ENCODE data around the gene HGS. TPM values are rescaled to one million over a fixed set of nuclear protein-coding genes. Genes with fewer than 3 reads are reported as not detected.

Gene HGS, protein sequence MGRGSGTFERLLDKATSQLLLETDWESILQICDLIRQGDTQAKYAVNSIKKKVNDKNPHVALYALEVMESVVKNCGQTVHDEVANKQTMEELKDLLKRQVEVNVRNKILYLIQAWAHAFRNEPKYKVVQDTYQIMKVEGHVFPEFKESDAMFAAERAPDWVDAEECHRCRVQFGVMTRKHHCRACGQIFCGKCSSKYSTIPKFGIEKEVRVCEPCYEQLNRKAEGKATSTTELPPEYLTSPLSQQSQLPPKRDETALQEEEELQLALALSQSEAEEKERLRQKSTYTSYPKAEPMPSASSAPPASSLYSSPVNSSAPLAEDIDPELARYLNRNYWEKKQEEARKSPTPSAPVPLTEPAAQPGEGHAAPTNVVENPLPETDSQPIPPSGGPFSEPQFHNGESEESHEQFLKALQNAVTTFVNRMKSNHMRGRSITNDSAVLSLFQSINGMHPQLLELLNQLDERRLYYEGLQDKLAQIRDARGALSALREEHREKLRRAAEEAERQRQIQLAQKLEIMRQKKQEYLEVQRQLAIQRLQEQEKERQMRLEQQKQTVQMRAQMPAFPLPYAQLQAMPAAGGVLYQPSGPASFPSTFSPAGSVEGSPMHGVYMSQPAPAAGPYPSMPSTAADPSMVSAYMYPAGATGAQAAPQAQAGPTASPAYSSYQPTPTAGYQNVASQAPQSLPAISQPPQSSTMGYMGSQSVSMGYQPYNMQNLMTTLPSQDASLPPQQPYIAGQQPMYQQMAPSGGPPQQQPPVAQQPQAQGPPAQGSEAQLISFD
- total RNA-seq = 100 to 1,000 TPM in 3 of 4 donors, 10 to 100 TPM in 1; 91.0 to 181 (median 107) TPM

GRCh38 chr17:81683584-81684441 is at the start of gene HGS, which contains the start of gene ARL16:
Gene HGS (plus strand): TSS chr17:81684011. CDS start chr17:81684067, 56 bp downstream.
Gene ARL16 (minus strand): TSS chr17:81683797. CDS start chr17:81683753, 44 bp downstream.
- 0% methylated on average over 2 of the region's 112 CpGs for WGBS
- peak; percentile 98 to 99 for DNase-seq (ENCODE audit: low spot score in 2 of 2)
- H3K27ac ChIP-seq = peak within 1 kb of the TSS; percentile 93
- no peaks in the 10 kb centered on the region for H3K9me3 ChIP-seq
- TF ChIP-seq EP300 (IDR thresholded peaks at IDR 0.05) (no peak), CTCF (IDR thresholded peaks at IDR 0.05) (no peak), POLR2AphosphoS5 (IDR thresholded peaks at IDR 0.05) (peak in 2 of 3 donors; percentile 82 to 88), POLR2A (IDR thresholded peaks at IDR 0.05) (peak in 1 of 2 donors; percentile 70)
- H3K27me3 ChIP-seq = no peaks in the 10 kb centered on the region
- H3K4me1 ChIP-seq = peaks cover 41% of the 10 kb centered on the region
- H3K36me3 ChIP-seq = peaks cover 35% of the 10 kb centered on the region
- H3K4me3 ChIP-seq = peak within 1 kb of the TSS; percentile 70

- Histone ChIP-seq H3K4me3 (peak overlapping the region; percentile 98), H3K27ac (no peak overlapping the region)
Measured at GRCh38 chr17:81635431-81635830, 48.4 kb upstream of the HGS start.

DNA sequence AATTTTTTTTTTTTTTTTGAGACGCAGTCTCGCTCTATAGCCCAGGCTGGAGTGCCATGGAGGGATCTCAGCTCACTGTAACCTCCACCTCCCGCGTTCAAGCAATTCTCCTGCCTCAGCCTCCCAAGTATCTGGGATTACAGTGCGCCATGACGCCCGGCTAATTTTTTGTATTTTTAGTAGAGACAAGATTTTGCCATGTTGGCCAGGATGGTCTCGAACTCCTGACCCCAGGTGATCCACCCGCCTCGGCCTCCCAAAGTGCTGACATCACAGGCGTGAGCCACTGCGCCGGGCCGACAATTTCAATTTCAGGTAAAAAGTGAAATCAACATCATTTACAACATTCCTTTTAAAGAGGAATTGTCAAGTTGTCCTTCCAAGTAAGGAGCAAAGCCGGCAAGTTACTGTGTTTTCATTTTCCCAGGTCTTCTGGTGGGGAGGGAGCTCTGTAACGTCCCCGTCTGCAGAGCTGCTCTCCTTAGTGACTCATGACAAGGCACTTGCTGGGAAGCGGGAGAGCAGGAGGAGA is 47.8 kb upstream of the HGS start:
- Histone ChIP-seq H3K27me3 (no peaks in the 10 kb centered on the region), H3K4me3 (peak overlapping the region; percentile 98), H3K27ac (peak overlapping the region; percentile 97), H3K36me3 (no peaks in the 10 kb centered on the region), H3K4me1 (peaks cover 35% of the 10 kb centered on the region), H3K9me3 (no peaks in the 10 kb centered on the region)
- WGBS = 32% methylated on average over 18 of the region's 18 CpGs
- no peak for DNase-seq (ENCODE audit: low spot score in 2 of 2)
- TF ChIP-seq POLR2A (IDR thresholded peaks at IDR 0.05) (no peak), EP300 (IDR thresholded peaks at IDR 0.05) (no peak), POLR2AphosphoS5 (IDR thresholded peaks at IDR 0.05) (no peak), CTCF (IDR thresholded peaks at IDR 0.05) (no peak)

More at GRCh38 chr17:81635431-81635830, 48.4 kb upstream of the HGS start:
- Histone ChIP-seq H3K4me1 (peaks cover 35% of the 10 kb centered on the region), H3K9me3 (no peaks in the 10 kb centered on the region), H3K27me3 (no peaks in the 10 kb centered on the region), H3K36me3 (no peaks in the 10 kb centered on the region)
- 74% methylated on average over 5 of the region's 5 CpGs for WGBS
- no peak for TF ChIP-seq CTCF (IDR thresholded peaks at IDR 0.05)
- no peak for TF ChIP-seq EP300 (IDR thresholded peaks at IDR 0.05)
- TF ChIP-seq POLR2A (IDR thresholded peaks at IDR 0.05) = no peak
- no peak for TF ChIP-seq POLR2AphosphoS5 (IDR thresholded peaks at IDR 0.05)
- DNase-seq (ENCODE audit: low spot score in 2 of 2) = no peak

- H3K9me3 ChIP-seq = no peaks in the 10 kb centered on the region
- peak; percentile 80 to 83 for TF ChIP-seq POLR2A (IDR thresholded peaks at IDR 0.05)
- TF ChIP-seq POLR2AphosphoS5 (IDR thresholded peaks at IDR 0.05) = peak in 1 of 3 donors; percentile 92
- no peak for TF ChIP-seq CTCF (IDR thresholded peaks at IDR 0.05)
- TF ChIP-seq EP300 (IDR thresholded peaks at IDR 0.05) = no peak
- H3K27ac ChIP-seq = peak within 1 kb of the TSS; percentile 97
- WGBS = 0% methylated on average over 18 of the region's 77 CpGs
- no peaks in the 10 kb centered on the region for H3K27me3 ChIP-seq
- DNase-seq (ENCODE audit: low spot score in 2 of 2) = peak; percentile 90 to 93
- H3K4me3 ChIP-seq = peak within 1 kb of the TSS; percentile 98
- H3K36me3 ChIP-seq = no peaks in the 10 kb centered on the region
- peaks cover 35% of the 10 kb centered on the region for H3K4me1 ChIP-seq
Measured at GRCh38 chr17:81636505-81637288, 47.1 kb upstream of the HGS start, which contains the start of the genes NPLOC4 and TSPAN10. Gene NPLOC4 (minus strand): TSS chr17:81637112. CDS start chr17:81636930, 182 bp downstream. Gene TSPAN10 (plus strand): TSS chr17:81637196. CDS start chr17:81642413, 5,217 bp downstream.
